IPS-NIHi11 (cell line): ENCODE data around the gene PPY.
"Not testable (repeated sequence)": the region's sequence is repeated elsewhere in the genome, so short reads cannot be mapped to it uniquely, and the experiment has no call there.

Experiments used
- DNase-seq: peaks from one replicate; pipeline ENCODE4 v3.0.0; 2012; ENCODE audit warnings: mixed read lengths, low spot score

PPY gene

GRCh38 chr17:43905400-43905984 is 36.8 kb downstream of the PPY start:
- no peak for DNase-seq

- DNase-seq, result no peak
Observed at GRCh38 chr17:43901861-43902589, 40.3 kb downstream of the PPY start.

DNA sequence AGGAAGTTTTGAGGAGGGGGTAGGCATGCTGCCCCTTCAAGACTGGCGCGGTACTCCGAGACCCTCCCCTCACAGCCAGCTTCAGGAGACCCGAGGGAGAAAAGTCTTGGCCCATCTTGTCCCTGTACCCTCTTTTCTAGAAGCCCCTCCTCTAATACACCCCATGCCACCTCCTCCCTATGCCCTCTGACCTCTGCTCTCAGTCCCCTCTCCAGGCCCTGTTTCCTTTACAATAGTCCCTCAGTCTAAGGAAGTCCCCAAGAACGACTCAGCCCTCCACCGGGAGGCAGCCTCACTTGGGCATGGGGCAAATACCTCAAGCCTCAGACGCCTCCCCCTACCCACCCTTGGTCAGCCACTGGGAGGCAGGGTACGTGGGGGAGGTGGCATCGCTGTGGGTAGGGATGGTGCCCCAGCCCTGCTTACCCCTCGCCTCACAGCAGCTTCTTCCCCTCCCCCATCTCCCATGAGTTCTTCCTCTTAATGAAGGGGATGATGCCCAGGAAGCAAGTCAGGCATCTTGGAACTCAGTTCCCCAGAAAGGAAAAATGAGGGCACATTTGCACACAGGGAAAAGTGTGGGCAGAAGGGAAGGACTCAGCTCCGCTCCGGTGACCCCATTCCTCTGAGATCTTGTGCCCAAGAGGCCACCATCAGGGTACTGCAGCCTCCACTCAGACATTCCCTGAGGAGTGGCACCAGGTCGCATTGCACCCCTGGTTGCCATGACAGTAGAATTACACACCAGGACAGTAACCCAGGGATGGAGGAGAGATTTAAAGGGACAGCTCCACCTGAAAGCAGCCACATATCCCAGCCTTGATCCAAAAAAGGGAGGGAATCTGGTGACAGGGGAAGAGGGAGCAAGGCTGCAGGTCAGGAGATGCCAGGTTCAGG is 41.2 kb downstream of the PPY start:
- no peak for DNase-seq

DNA sequence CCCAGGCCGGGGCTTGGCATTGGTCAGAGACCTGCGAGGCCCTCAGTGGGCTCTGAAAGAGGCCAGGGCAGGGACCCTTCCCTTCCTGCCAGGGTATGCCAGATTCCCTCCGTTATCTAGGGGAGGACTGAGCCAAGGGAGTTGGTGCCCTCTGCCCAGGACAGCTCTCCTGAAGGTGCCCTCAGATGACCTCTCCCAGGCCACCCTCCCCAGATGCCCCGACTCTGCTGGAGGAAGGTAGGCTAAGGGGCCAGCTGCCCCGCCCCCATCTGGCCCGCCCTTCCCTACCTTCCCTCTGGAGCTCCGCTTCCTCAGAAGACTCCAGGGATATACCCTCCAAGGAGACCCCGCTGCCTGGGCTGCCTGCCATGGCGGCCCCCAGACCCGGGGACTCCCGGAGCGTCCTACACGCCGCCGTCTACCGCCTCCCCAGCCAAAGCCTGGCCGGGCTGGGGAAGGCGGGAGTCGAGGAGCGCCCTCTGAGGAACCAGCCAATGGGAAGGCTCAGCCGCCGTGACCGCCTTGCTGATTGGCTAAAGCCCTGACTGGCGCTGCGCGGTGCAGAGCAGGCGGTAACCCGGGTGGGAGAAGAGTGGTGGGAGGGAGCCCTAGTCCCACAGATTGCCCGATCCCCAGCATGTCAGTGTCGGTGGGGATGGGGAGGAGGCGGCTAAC is 42.0 kb downstream of the PPY start:
- DNase-seq, result peak; percentile 98

DNA sequence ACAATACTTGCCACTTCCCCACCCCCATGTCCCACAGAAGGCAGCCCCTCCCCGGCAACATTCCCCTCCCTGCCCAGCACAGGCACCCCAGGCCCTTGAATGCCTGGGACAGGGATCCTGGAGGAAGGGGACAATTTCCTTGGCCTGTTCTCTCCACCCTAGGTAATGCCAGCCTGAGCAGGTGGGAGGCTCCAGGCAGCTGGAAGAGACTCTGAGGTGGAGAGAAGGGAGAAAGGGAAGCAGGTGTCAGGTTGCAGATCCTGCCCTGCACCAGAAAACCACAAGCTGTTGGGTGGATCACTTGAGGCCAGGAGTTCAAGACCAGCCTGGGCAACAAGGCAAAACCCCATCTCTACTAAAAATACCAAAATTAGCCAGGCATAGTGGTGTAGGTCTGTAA is 43.8 kb downstream of the PPY start:
- no peak for DNase-seq

GRCh38 chr17:43897831-43898230 is 44.4 kb downstream of the PPY start:
- DNase-seq, result no peak

DNA sequence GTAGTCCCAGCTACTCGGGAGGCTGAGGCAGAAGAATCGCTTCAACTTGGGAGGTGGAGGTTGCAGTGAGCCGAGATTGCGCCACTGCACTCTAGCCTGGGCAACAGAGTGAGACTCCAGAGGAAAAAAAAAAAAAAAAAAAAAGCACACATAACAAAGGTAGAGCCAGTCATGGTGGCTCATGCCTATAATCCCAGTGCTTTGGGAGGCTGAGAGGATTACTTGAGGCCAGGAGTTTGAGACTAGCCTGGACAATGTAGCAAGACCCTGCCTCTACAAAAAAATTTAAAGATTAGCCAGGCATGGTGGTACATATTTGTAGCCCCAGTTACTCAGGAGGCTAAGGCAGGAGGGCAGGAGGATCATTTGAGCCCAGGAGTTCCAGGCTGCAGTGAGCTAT is 47.8 kb downstream of the PPY start:
- DNase-seq, result not testable (repeated sequence)

DNA sequence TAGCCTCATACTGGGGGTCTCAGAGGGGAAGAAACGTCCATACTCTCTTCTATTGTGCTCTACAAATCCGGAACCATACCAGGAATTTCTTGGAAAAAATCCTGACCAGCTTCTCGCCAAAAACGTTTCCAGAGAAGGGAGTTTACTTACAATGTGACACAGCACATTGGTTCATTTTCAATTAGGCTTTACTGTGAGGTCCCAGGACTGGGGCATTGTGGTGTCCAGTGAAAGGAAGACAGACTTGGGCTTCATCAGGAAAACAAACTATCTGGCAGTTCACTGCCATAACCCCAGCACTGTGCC is 49.7 kb downstream of the PPY start:
- DNase-seq, result no peak

DNA sequence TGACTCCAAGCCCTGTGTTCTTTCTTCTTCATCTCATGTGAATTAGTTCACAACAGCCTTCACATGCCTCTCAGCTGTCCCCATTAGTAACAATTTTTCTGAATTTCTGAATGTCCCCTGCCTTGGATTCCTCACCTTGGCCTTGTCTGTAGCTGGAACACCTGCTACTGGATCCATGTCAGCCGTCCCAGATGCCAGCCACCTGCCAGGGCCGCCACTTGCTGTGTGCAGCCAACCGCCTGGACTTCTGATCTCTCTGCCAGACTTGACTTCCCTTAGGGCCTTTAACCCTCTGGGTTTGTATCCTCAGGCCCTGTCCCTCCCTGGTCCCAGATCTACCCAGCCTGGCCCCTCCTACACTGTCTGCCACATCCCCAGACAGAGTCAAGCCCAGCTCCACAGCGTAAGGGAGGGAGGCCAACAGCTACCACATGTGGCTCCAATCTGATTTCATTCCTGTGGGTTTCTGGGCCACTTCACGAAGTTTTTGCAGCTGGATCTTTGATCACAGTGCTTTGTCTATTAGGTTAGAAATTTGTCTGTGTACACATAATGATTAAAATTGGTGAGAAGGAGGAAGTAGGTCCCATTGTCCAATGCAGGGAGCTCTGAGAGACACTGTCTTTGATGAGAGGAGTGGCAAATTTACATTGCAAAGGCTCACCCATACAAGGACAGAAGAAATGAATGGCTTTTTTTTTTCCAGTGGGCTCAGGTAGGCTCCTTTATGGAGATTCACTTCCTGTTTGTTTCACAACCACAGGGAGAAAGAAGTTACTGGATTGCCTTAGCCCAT is 50.2 kb downstream of the PPY start:
- DNase-seq, result peak; percentile 49
